HG03575 (cell line): Measurements from ENCODE around the gene SNX18.
"Not testable (repeated sequence)": the region's sequence is repeated elsewhere in the genome, so short reads cannot be mapped to it uniquely, and the experiment has no call there.

Source experiments
- ATAC-seq: cut with Tn5 transposase; IDR thresholded peaks from one replicate; pipeline ENCODE4 v1.9.1; 2021; ENCODE audit not compliant: unreplicated experiment, insufficient number of reproducible peaks, low FRiP score; ENCODE audit errors: extremely low read depth

Gene SNX18

DNA sequence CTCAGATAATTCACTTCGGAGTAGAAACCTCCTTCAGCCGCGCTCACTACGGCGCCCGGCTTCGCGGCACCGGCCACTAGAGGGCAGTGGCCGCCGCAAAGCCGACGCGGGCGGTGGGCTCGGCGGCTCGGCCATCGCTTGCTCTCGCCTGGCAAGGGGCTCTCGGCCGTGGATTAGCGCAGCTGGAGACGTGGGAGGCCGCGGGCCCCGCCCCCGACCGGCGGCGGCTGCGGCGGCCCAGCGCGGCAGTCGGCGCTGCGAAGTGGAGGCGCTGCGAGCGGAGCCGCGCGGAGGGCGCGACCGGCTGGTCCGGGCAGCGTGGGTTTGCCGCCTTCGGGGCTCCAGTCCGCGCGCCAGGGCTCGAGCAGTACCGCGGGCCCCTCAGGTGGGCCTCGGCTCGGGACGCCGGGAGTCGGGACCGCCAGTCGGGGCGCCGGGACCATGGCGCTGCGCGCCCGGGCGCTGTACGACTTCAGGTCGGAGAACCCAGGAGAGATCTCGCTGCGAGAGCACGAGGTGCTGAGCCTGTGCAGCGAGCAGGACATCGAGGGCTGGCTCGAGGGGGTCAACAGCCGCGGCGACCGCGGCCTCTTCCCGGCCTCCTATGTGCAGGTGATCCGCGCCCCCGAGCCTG lies at the start of gene SNX18:
Gene SNX18, plus strand, starts transcription at position 248 of the 634 bp plus-strand sequence. Its CDS starts 194 bp downstream, at position 442.
- ATAC-seq, result no peak

GRCh38 chr5:54469622-54470021 lies 47.9 kb upstream of the SNX18 start:
- ATAC-seq, result no peak

DNA sequence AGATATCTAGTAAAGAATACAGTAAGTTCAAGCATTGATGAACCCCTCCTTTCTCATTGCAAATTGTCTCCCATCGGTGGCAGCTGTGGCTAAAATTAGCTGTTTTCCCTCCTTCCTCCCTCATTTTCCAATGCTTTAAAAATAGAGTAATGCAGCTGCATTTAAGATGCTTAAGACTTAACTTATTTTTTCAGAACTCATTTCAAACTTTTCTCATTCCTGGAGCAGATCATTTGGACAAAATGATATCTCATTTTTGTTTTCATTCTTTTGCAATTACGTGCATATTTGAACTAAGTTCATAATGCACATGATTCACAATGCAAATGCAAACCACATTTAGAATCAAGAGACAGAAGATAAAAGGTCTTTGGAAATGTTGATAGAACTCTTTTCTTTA lies 47.4 kb upstream of the SNX18 start:
- no peak for ATAC-seq

GRCh38 chr5:54470677-54471076 lies 46.9 kb upstream of the SNX18 start:
- ATAC-seq, result no peak

DNA sequence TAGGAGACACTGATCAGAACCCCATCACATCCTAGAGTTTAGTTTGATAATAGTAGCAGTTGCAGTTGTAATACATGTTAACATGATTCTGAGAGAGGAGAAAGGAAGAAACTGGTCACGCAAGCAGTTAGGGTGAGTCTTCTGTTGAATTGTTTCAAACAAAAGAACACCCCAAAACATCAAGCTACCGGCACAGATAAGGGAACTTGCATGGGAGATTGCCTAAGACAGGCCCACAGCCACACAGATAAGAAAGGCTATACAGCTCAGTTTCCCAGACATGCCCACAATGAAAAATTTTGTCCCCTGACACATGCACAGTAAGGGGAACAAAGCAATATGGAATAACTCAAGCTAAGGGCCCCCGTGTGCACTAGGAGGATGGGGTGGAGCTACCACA lies 46.2 kb upstream of the SNX18 start:
- ATAC-seq, result no peak

GRCh38 chr5:54476682-54477081 lies 40.9 kb upstream of the SNX18 start:
- ATAC-seq, result no peak

DNA sequence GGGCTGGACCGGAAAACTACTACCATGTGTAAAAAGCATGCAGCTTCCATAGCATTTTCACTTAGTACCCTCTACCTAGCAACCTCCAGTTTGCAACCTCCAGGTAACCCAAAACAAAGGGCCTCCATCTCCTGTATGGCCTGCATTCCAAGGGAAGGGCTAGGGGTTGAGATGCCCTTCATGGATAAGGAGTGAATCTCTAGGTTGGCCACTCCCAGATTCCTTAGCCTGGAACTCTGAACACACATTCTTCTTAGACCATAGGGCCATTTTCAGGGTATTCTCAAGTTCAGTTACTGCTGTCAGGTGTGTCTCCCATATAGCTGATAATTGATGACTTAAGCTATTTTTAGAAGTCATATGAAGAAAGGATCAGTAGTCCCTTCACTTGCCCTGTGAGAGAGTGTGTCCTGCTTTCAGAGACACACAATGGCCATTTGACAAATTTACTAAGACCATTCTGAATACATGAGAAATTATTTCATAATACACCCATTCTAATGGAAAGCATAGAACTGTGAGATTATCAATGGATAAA lies 39.5 kb upstream of the SNX18 start:
- ATAC-seq, result no peak

- no peak for ATAC-seq
Observed at GRCh38 chr5:54480296-54480695, 37.3 kb upstream of the SNX18 start.

DNA sequence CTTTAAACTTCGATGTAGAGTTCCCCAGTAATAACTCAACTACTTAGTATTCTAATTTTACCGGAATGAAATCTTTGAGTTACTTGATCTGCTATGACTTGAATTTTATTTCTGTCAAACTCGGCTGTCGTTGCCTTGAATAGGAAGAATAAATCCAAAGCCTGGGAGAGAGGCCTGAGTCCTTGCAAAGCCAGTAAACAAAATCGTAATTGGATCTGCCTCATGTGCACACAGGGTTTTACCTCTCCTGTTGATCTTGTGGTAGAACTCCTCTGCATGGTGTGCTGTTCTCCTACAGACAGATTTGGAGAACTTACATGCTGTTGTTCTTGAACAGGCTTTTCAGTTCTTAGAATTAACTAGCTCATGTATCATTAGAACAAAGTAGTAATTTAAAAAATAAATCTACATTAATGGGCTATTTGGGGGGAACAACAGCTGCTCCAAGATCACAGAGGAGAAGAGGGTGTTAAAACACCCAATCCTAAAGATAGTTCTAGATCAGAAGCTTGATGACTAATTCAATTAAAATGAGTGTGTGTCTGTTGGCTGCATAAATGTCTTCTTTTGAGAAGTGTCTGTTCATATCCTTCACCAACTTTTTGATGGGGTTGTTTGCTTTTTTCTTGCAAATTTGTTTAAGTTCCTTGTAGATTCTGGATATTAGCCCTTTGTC lies 33.2 kb upstream of the SNX18 start:
- ATAC-seq, result no peak

DNA sequence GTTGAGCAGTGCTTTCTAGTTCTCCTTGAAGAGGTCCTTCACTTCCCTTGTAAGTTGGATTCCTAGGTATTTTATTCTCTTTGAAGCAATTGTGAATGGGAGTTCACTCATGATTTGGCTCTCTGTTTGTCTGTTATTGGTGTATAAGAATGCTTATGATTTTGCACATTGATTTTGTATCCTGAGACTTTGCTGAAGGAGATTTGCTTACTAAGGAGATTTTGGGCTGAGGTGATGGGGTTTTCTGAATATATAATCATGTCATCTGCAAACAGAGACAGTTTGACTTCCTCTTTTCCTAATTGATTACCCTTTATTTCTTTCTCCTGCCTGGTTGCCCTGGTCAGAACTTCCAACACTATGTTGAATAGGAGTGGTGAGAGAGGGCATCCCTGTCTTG lies 31.9 kb upstream of the SNX18 start:
- not testable (repeated sequence) for ATAC-seq

- ATAC-seq, result not testable (repeated sequence)
Observed at GRCh38 chr5:54489648-54489979, 27.9 kb upstream of the SNX18 start.

GRCh38 chr5:54491326-54491725 lies 26.2 kb upstream of the SNX18 start:
- no peak for ATAC-seq

DNA sequence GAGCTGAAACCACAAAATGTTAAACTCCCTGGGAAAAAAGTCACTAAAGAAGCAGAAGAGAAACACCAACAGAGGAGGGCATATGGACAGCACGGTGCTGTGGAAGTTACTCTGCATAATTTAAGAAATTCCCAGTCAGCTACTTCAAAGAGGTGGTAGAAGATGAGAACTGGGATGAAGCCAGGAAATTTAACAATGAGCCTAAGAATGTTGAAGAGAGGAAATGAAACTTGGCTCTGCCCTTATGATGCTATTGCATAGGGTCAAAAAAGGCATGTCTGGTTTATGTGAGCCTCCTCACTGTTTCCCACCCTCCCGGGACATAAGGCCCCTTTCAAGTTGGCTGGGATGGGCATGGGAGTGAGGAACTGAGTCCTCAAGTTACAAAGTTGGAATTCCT lies 25.4 kb upstream of the SNX18 start:
- no peak for ATAC-seq

- no peak for ATAC-seq
Observed at GRCh38 chr5:54495027-54495426, 22.5 kb upstream of the SNX18 start.

DNA sequence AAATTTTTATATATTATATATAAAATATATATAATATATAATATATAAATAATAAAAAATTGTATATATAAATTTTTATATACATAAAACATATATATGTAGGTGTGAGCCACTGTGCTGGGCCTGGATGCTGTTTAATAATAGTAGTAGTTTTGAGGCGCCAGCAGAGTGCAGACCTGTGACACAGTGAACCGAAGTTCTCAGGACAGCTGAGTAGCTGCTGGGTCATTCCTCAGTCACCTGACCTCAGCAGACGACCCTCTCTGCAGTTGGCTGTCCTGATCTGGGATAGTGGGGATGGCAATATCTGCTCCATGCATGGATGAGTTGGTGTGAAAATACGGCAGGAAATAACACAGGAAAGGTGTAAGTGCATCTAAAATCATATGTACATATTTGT lies 3.3 kb upstream of the SNX18 start:
- no peak for ATAC-seq

DNA sequence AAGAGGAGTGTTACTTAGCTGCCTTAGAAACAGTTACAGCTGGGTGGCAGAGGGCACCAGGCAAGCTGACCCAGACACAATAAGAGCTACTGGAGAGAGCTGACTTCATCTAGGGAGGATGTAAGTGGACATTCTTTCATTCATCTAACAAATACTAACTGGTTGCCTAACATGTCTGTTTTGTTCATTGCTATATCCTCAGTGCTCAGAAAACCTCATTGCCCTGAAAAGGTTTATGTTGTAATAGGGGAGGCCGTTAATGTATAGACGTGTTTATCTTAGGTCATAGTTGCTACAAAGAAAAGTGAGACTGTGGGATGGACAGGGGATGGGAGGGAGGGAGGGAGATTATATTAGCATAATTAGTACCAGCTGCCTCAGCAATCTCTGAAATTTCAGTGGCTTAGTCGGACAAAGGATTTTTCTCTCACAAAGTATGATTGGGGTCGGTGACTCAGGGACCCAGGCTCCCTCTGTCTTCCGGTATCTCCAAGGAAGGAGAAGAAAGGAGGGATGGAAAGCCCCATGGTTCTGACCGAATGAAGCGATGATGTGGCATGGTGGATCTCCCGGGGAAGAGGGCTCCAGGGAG lies 2.6 kb upstream of the SNX18 start:
- ATAC-seq, result no peak

DNA sequence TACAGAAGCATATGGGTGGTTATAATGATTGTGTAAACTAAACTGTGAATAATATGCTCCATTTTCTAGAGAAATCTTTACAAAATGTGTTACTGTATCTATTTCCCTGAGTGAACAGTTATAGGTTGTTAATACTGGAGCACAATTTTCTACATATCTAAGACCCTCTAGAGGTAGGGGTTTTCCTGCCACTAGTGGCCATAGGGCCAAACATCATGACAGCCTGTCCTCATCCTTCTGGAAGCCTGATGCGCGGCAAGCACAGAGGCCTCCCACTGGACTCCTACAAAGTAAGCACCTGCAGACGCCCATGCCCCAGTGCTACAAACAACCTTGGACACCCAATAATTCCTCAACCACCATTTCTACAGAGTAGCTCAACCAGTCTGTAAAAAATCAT lies 1.9 kb upstream of the SNX18 start:
- ATAC-seq, result no peak

- ATAC-seq, result no peak
Observed at GRCh38 chr5:54516051-54516655, 1.4 kb upstream of the SNX18 start.

DNA sequence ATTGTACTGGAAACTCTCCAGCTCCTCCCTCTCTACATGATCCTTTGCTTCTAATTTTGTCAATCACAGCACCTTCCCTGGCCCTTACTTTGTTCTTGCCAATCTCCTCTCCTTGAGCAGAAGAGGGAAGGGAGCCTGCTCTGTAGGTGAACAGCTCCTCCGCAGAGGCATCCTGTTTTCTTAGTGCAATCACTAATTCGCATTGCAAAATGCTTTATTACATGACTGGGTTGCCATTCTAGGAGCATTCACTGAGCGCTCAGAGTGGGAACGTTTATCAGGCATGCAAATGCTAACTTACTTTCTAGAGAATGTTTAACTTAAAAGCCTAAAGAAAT lies 416 bp upstream of the SNX18 start:
- no peak for ATAC-seq

DNA sequence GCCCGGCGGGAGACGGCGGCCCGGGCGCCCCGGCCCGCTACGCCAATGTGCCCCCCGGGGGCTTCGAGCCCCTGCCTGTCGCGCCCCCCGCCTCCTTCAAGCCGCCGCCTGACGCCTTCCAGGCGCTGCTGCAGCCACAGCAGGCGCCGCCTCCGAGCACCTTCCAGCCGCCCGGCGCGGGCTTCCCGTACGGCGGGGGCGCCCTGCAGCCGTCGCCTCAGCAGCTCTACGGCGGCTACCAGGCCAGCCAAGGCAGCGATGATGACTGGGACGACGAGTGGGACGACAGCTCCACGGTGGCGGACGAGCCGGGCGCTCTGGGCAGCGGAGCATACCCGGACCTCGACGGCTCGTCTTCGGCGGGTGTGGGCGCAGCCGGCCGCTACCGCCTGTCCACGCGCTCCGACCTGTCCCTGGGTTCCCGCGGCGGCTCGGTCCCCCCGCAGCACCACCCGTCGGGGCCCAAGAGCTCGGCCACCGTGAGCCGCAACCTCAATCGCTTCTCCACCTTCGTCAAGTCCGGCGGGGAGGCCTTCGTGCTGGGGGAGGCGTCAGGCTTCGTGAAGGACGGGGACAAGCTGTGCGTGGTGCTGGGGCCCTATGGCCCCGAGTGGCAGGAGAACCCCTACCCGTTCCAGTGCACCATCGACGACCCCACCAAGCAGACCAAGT lies 723 bp downstream of the SNX18 start:
- no peak for ATAC-seq
